COLO829 (cell line): ENCODE data around the gene BCL10.

ENCODE experiments used
- DNase-seq: peaks from one replicate; pipeline ENCODE4 v3.0.0; 2012; ENCODE audit warnings: low spot score

Gene BCL10

GRCh38 chr1:85220756-85221201 is 55.7 kb downstream of the BCL10 start:
- no peak for DNase-seq

DNA sequence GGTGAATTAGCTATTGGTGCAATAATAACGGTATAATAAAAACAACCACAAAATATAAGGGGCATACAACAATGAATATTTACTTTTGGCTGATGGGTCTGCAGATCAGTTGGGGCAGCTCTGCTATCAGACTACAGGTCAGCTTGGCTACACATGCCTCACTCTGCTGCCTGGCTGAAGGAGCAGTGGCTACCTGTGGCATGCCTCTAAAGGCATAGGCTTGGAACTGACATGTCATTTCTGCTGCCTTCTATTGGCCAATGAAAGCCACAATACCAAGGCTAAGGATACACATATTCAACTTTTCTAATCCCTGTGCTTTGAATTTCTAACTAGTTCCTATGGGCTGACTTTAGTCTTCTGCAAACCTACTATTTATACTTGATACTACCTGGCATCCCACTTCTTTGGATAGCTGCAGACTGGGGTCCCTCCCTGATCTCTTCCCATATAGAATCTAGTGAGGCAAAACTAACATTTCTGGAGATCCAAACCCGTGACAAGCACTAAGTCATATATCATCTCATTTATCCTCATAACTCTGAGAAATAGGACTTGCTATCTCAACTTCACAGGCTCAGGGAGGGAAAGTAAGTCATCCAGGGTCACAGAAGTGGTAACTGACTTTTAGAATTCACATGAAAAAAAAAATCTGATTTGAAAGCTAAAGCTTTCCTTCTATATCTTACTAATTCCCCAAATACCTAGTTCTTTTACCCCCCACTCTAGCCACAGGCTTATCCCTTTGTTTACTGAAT is 56.4 kb downstream of the BCL10 start:
- DNase-seq, result no peak

- DNase-seq, result no peak
Measured at GRCh38 chr1:85216697-85217096, 59.7 kb downstream of the BCL10 start.
